ENCODE measurements around the gene TEN1.

DNA sequence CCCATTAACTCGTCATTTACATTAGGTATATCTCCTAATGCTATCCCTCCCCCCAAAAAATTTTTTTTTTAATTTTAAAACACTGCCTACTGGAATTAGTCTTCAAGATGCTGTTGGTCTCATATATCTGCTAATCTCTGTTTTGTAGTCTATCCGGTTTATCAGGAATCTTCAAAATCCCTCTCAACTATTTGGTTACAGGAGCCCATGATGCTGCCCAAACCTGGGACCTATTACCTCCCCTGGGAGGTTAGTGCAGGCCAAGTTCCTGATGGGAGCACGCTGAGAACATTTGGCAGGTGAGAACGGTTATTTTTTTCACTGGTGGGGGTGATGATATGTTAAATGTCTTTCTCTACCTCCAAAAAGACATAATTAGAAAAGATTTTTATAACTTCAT lies 6.9 kb downstream of the TEN1 start:
- TF ChIP-seq ZNF274 (IDR thresholded peaks at IDR 0.05; ENCODE audit: low read length) (no peak), ZNF274 (tag by site-specific recombination; IDR thresholded peaks at IDR 0.05; ENCODE audit: borderline replicate concordance) (no peak), ZNF140 (tag by site-specific recombination; IDR thresholded peaks at IDR 0.05) (no peak), SETDB1 (IDR thresholded peaks at IDR 0.05; ENCODE audit: insufficient read length, low read length) (no peak), MZF1 (tag by site-specific recombination; IDR thresholded peaks at IDR 0.05; ENCODE audit: borderline replicate concordance) (no peak)
- TF ChIP-seq, protein P1, sequence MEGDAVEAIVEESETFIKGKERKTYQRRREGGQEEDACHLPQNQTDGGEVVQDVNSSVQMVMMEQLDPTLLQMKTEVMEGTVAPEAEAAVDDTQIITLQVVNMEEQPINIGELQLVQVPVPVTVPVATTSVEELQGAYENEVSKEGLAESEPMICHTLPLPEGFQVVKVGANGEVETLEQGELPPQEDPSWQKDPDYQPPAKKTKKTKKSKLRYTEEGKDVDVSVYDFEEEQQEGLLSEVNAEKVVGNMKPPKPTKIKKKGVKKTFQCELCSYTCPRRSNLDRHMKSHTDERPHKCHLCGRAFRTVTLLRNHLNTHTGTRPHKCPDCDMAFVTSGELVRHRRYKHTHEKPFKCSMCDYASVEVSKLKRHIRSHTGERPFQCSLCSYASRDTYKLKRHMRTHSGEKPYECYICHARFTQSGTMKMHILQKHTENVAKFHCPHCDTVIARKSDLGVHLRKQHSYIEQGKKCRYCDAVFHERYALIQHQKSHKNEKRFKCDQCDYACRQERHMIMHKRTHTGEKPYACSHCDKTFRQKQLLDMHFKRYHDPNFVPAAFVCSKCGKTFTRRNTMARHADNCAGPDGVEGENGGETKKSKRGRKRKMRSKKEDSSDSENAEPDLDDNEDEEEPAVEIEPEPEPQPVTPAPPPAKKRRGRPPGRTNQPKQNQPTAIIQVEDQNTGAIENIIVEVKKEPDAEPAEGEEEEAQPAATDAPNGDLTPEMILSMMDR (tag by site-specific recombination; IDR thresholded peaks at IDR 0.05): no peak
- TF ChIP-seq, protein P2, sequence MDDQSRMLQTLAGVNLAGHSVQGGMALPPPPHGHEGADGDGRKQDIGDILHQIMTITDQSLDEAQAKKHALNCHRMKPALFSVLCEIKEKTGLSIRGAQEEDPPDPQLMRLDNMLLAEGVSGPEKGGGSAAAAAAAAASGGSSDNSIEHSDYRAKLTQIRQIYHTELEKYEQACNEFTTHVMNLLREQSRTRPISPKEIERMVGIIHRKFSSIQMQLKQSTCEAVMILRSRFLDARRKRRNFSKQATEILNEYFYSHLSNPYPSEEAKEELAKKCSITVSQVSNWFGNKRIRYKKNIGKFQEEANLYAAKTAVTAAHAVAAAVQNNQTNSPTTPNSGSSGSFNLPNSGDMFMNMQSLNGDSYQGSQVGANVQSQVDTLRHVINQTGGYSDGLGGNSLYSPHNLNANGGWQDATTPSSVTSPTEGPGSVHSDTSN (CRISPR knock-in tag; IDR thresholded peaks at IDR 0.05): no peak
